Hepatocyte (in vitro differentiated cells): ENCODE data around the gene LAMB2. TPM values are rescaled to one million over a fixed set of nuclear protein-coding genes. Genes with fewer than 3 reads are reported as not detected.

Experiments
- DNase-seq: peaks from one replicate; pipeline ENCODE4 v3.0.0-alpha.2; 2016; ENCODE audit warnings: low spot score
- H2AFZ ChIP-seq: fragments of 200-600 bp; sonication (generic); 2 replicates; pipeline ENCODE4 v1.6.0; 2016; ENCODE audit warnings: antibody characterized with exemption, mild to moderate bottlenecking
- H3K27ac ChIP-seq: fragments of 200-600 bp; sonication (generic); 2 replicates; pipeline ENCODE4 v1.5.1; 2016; ENCODE audit warnings: mild to moderate bottlenecking
- H3K27me3 ChIP-seq: fragments of 200-600 bp; sonication (generic); 2 replicates; pipeline ENCODE4 v1.6.1; 2016
- H3K36me3 ChIP-seq: fragments of 200-600 bp; sonication (generic); replicated peaks from 2 replicates; pipeline ENCODE4 v1.5.1; 2016; ENCODE audit warnings: low read depth; ENCODE audit not compliant: insufficient read depth
- H3K4me1 ChIP-seq: fragments of 200-600 bp; sonication (generic); 2 replicates; pipeline ENCODE4 v1.5.1; 2016; ENCODE audit warnings: mild to moderate bottlenecking, moderate library complexity; ENCODE audit not compliant: insufficient read depth
- H3K4me2 ChIP-seq: fragments of 200-600 bp; sonication (generic); 2 replicates; pipeline ENCODE4 v1.6.0; 2016
- H3K4me3 ChIP-seq: fragments of 200-600 bp; sonication (generic); 2 replicates; pipeline ENCODE4 v1.5.1; 2016; ENCODE audit warnings: mild to moderate bottlenecking
- H3K79me2 ChIP-seq: fragments of 200-600 bp; sonication (generic); 2 replicates; pipeline ENCODE4 v1.6.0; 2017; ENCODE audit warnings: mild to moderate bottlenecking
- H3K9me2 ChIP-seq: fragments of 200-600 bp; sonication (generic); replicated peaks from 2 replicates; pipeline ENCODE4 v1.6.0; 2017; ENCODE audit warnings: mild to moderate bottlenecking; ENCODE audit not compliant: insufficient read depth
- H3K9me3 ChIP-seq: fragments of 200-600 bp; sonication (generic); 2 replicates; pipeline ENCODE4 v1.5.1; 2016; ENCODE audit warnings: low read depth, mild to moderate bottlenecking
- H4K20me1 ChIP-seq: fragments of 200-600 bp; sonication (generic); 2 replicates; pipeline ENCODE4 v1.6.0; 2016; ENCODE audit warnings: mild to moderate bottlenecking; ENCODE audit not compliant: insufficient read depth, poor library complexity, severe bottlenecking
- CTCF ChIP-seq: fragments of 200-600 bp; sonication (generic); IDR thresholded peaks from 2 replicates; pipeline ENCODE4 v1.5.1; 2016; ENCODE audit warnings: antibody characterized with exemption, mild to moderate bottlenecking; ENCODE audit not compliant: poor library complexity
- EZH2 ChIP-seq: fragments of 200-600 bp; sonication (generic); IDR thresholded peaks from 2 replicates; pipeline ENCODE4 v1.6.1; 2016; ENCODE audit warnings: antibody characterized with exemption, mild to moderate bottlenecking, borderline replicate concordance
- EZH2phosphoT487 ChIP-seq: fragments of 200-600 bp; sonication (generic); IDR thresholded peaks from one replicate; pipeline ENCODE4 v1.6.1; 2018; ENCODE audit warnings: antibody characterized with exemption, mild to moderate bottlenecking, low read depth, moderate library complexity; ENCODE audit not compliant: unreplicated experiment, severe bottlenecking
- WGBS: methylation state at CpG from one replicate; pipeline ENCODE4 v1.1.6; 2016; ENCODE audit warnings: low lambda C conversion rate; ENCODE audit errors: missing lambda C conversion rate; 5-methylcytosine and 5-hydroxymethylcytosine counted together
- polyA plus RNA-seq: library from polyadenylated mRNA; unstranded; fragments of >200 nt; fragmentation: Nextera tagmentation; extraction: Ambion mirVana; gene quantifications from 2 replicates; pipeline ENCODE4 v1.2.1, GENCODE V29; 2016
- total RNA-seq: library from RNA; depleted of rRNA; stranded (reverse); fragments of >200 nt; gene quantifications from 2 replicates; pipeline ENCODE4 v1.2.3, GENCODE V29; 2014

The LAMB2 gene
- total and polyA plus RNA-seq, 2 experiments from 2014 or later, result 396 to 437 TPM

DNA sequence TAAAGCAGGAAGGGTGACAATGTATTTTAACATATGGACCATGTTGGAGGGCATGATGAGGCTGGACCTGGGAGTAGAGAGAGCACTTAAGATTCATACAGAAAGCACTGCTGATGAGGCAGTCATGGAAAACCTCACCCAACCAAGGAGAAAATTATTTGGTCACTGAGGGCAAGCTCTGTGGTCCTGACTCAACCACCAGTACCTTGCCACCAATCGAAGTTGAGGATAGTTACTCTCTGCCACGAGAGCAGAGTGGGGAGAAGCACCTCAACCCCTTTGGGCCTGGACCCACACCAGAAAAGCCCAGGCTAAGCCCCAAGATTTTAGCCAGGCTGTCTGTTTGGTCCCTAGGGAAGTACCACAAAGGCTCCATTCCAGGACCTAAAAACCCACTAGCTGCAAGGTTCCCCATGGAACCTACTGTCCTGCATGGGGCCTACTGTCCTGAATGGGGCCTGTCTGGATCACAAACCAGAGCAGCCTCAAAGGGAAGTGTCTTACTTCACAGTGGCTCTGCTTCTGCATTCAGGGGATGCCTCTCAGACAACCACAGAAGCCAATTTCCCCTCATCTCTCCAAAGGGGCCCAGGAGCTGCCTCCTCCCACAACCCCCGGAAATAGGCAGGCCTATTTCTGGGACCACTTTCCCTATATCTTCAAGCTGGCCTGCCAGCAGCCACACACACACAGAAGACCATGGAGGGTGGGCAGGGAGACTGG lies 29.1 kb upstream of the LAMB2 start:
- 100% methylated on average over 3 of the region's 3 CpGs for WGBS
- TF ChIP-seq EZH2phosphoT487 (no peak), EZH2 (no peak), CTCF (no peak)
- no peaks in the 10 kb centered on the region for H3K9me2 ChIP-seq
- no peaks in the 10 kb centered on the region for H3K27me3 ChIP-seq
- no peak for DNase-seq
- H4K20me1 ChIP-seq, result no peaks in the 10 kb centered on the region
- no peaks in the 10 kb centered on the region for H3K36me3 ChIP-seq
- H3K9me3 ChIP-seq, result no peaks in the 10 kb centered on the region
- H3K79me2 ChIP-seq, result peaks cover 23% of the 10 kb centered on the region
- peaks cover 15% of the 10 kb centered on the region for H3K4me1 ChIP-seq
- no peak overlapping the region for H3K4me3 ChIP-seq
- H2AFZ ChIP-seq, result no peak overlapping the region
- H3K27ac ChIP-seq, result no peak overlapping the region
- no peak overlapping the region for H3K4me2 ChIP-seq

GRCh38 chr3:49161197-49161596 lies 28.3 kb upstream of the LAMB2 start:
- H3K4me2 ChIP-seq, result no peak overlapping the region
- WGBS, result 96% methylated on average over 2 of the region's 2 CpGs
- H3K36me3 ChIP-seq, result no peaks in the 10 kb centered on the region
- H3K9me2 ChIP-seq, result no peaks in the 10 kb centered on the region
- no peaks in the 10 kb centered on the region for H4K20me1 ChIP-seq
- H3K9me3 ChIP-seq, result no peaks in the 10 kb centered on the region
- no peak overlapping the region for H2AFZ ChIP-seq
- no peak for TF ChIP-seq EZH2
- no peak for TF ChIP-seq CTCF
- TF ChIP-seq EZH2phosphoT487, result no peak
- H3K4me3 ChIP-seq, result no peak overlapping the region
- H3K79me2 ChIP-seq, result peaks cover 19% of the 10 kb centered on the region
- no peak for DNase-seq
- H3K27ac ChIP-seq, result no peak overlapping the region
- peaks cover 10% of the 10 kb centered on the region for H3K4me1 ChIP-seq
- no peaks in the 10 kb centered on the region for H3K27me3 ChIP-seq

- Histone ChIP-seq H3K4me2 (no peak overlapping the region), H3K9me3 (no peaks in the 10 kb centered on the region), H3K4me3 (no peak overlapping the region), H3K9me2 (no peaks in the 10 kb centered on the region), H3K4me1 (no peaks in the 10 kb centered on the region), H3K36me3 (no peaks in the 10 kb centered on the region), H4K20me1 (no peaks in the 10 kb centered on the region), H2AFZ (no peak overlapping the region), H3K27me3 (no peaks in the 10 kb centered on the region), H3K27ac (no peak overlapping the region), H3K79me2 (no peaks in the 10 kb centered on the region)
- DNase-seq, result no peak
- WGBS, result 88% methylated on average over 2 of the region's 2 CpGs
- TF ChIP-seq CTCF, result no peak
- no peak for TF ChIP-seq EZH2
- no peak for TF ChIP-seq EZH2phosphoT487
These were observed 25.9 kb upstream of the LAMB2 start for GRCh38 chr3:49158792-49159191.
